Left lobe of liver (tissue), 2 donors: ENCODE measurements around the gene ANK3. TPM values are rescaled to one million over a fixed set of nuclear protein-coding genes. Genes with fewer than 3 reads are reported as not detected.

Experiments
- ATAC-seq: fragments of 200-7000 bp; cut with Tn5 transposase; one replicate; pipeline ENCODE4 v1.9.1; 2020; ENCODE audit warnings: mild to moderate bottlenecking, moderate library complexity
- DNase-seq: peaks from one replicate; pipeline ENCODE4 v3.0.0-alpha.2; 2020; ENCODE audit warnings: low spot score
- total RNA-seq: library from RNA; stranded (reverse); gene quantifications from one replicate; pipeline ENCODE4 v1.2.1, GENCODE V29; 2021
- donor health status: DM: no; HTN: no; CAD: no; lungs with moderate emphysema.
- donor health status: DM: no; HTN: yes; CAD: no.

ANK3 gene
- total RNA-seq, 1 donor from 2014 or later, result 13.4 TPM

- ATAC-seq (peak; percentile 62), DNase-seq (no peak)
These were observed 151.5 kb downstream of the ANK3 start for GRCh38 chr10:60237977-60238758.

DNA sequence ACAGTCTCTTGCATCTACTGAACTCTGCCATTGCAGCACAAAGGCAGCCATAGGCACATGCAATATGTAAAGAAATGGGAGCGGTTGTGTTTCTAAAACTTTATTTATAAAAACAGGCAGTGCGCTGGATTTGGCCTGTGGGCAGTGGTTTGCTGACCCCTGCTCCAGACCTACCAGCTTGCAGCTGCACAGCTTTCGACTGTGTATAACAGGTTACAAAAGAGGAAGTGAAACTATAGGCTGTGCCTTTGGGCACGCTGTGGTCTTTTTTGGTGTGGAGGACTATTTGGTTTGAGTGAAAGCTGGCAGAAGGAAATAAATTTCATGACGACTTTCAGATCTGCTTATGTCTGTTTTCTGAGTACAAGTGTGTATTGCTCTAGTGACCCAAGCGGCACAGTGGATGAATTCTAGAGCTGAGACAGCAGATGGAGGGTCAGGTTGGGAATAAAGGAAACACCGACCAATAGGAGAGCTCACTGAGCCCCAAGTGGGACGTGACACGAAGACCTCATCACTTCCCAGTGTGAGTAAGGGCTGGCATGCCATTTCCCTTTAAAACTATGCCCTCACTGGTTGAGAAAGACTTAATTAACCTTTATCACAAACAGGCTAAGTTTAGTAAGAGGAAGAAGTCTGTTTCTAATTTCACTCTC, 152.7 kb downstream of the ANK3 start:
- peak; percentile 52 for ATAC-seq
- DNase-seq, result no peak

DNA sequence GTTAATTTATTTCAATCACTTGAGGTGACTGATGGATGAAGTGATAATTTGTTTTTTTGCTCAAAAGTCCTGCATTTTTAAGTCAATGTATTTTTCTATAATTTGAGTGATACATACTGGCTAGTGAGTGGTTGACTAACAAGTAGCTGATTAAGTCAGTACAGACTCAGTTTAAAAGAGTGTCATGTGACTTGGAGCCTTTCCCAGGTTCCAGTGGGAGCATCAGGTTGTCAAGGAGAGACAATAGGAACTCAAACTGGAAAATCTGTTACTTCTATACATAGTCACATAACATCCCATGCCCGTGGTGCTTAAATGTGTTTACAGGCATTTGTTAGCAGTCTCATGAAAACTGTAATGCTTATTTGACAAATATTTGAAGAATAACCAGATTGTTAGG, 154.7 kb downstream of the ANK3 start:
- ATAC-seq (no peak), DNase-seq (no peak)

- no peak for ATAC-seq
- DNase-seq, result no peak
These were observed 155.1 kb downstream of the ANK3 start for GRCh38 chr10:60234551-60234950.

DNA sequence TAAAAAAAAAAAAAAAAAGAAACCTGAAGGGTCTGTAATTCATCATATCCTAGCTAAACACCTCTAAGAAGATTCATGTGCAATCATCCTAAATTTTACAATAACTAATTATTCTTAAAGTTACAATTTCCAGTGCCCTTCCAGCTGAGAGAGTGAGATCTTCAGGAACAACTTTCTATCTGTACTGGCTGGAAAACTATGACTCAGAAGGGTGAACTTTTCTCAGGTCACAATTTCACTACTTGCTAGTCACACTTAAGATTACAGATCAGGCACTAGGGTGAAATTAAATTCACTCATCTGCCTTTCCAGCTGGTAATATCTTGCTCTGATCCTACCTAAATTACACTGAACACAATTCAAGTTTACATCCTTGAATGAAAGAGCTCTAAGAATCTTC, 158.8 kb downstream of the ANK3 start:
- ATAC-seq, result no peak
- no peak for DNase-seq

- ATAC-seq, result no peak
- DNase-seq, result no peak
These were observed 165.5 kb downstream of the ANK3 start for GRCh38 chr10:60224066-60224705.

GRCh38 chr10:60222047-60222446, 167.6 kb downstream of the ANK3 start:
- DNase-seq, result no peak
- no peak for ATAC-seq

- DNase-seq (no peak), ATAC-seq (no peak)
These were observed 177.5 kb downstream of the ANK3 start for GRCh38 chr10:60212195-60212594.

- ATAC-seq (no peak), DNase-seq (no peak)
These were observed 179.7 kb downstream of the ANK3 start for GRCh38 chr10:60209874-60210570.

- DNase-seq, result no peak
- peak; percentile 85 for ATAC-seq
These were observed 180.9 kb downstream of the ANK3 start for GRCh38 chr10:60208676-60209269.

- ATAC-seq (peak; percentile 20), DNase-seq (no peak)
These were observed 181.8 kb downstream of the ANK3 start for GRCh38 chr10:60207894-60208293.

- ATAC-seq (peak; percentile 37), DNase-seq (no peak)
These were observed 182.9 kb downstream of the ANK3 start for GRCh38 chr10:60206735-60207134.

DNA sequence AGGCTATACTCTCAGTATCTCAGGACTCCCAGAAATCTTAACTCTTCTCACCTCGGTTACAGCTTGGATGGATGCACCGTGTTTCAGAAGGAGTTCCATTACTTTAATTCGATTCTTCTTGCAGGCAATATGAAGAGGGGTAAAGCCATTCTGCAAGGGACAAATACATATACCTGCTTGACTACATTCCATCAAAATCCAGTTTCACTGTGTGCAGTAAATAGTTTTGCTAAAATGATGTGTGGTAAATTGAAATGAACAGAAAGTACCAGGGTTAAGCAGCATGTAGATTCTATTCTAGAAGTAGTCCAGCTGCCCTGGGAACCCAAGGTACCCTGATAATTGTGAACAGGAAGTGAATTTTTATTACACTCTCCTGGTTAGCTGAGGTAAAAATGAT, 183.9 kb downstream of the ANK3 start:
- ATAC-seq (no peak), DNase-seq (no peak)

- no peak for DNase-seq
- ATAC-seq, result peak; percentile 68
These were observed 185.6 kb downstream of the ANK3 start for GRCh38 chr10:60203993-60204618.

DNA sequence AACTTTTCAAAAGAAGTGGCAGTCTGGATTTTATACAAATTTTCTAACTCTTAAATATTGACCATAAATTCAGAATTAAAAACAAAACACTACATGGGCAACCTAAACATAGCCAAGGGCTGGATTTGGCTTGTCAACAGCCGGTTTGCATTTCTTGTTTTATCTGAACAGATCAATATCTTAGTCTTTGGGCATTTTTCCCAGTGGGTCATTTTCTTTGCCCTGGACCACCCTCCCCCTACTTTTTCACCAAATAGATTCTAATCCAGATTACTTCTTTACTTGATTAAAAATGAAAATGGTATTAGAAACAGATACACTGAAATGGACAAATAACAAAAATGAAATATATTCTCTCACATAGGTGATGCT, 189.0 kb downstream of the ANK3 start:
- no peak for DNase-seq
- no peak for ATAC-seq

DNA sequence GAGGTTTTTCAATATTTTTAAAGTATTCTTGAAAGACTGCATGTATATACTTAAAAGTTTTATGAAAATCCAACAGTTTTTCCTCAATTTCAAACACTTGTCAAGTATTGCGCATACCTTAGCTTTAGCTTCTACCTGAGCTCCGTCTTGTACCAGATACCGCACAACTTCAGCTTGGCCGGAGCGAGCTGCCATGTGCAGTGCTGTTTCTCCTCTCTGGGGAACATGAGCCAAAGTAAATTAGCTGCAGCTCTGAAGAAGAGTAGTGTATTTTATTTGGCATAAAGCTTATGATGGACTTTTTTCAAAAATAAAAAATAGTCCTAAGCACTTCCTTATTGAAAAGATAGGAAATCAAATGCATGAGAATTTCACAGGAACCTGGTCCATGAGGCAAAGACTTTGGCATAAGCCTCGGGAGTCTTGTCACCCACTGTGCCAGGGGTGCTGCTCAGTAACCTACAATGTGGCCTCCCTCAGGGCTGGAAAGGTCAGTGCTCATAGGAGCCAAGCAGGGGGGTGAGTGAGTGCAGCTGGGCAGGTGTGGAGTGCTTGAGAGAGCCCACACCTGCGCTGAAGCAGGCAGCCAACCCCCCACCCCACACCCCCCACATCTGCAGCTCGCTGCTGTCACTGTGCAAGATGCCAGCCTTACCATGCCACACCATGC, 189.5 kb downstream of the ANK3 start:
- DNase-seq (no peak), ATAC-seq (peak; percentile 66)

GRCh38 chr10:60197206-60197605, 192.5 kb downstream of the ANK3 start:
- DNase-seq (no peak), ATAC-seq (no peak)

- DNase-seq (no peak), ATAC-seq (no peak)
These were observed 195.3 kb downstream of the ANK3 start for GRCh38 chr10:60194421-60194820.

- DNase-seq, result no peak
- no peak for ATAC-seq
These were observed 196.7 kb downstream of the ANK3 start for GRCh38 chr10:60192946-60193345.

DNA sequence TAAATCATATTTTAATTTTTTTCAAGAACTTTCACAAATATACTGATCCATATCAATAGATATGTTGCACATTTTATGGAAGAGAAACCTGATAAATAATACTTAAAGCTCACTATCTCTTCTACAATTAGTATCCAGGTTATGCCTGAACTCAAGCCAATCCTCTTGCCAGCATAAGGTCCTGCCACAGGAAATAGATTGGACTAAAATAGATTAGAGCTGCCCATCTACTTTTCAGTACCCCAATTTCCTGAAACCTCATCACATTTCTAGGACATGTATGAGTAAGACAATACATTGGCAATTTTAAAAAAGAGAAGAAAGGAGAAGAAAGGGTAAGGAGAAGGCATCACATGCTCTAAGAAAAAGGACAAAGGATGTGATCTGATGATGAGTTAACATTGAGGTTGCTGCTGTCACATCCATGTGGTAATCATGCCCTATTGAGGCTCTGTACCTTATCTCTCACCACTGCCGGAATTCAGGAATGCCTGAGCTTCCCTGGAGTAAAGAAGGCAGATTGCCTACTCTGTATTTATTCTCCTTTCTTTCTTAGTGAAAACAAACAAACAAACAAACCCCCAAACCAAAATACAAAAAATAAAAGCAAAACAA, 199.7 kb downstream of the ANK3 start:
- no peak for ATAC-seq
- no peak for DNase-seq
